ENCODE data around the gene SLC1A2. TPM values are rescaled to one million over a fixed set of nuclear protein-coding genes. Genes with fewer than 3 reads are reported as not detected.

SLC1A2 gene
- total RNA-seq, 1 experiment from 2014 or later = 0.50 TPM

- CTCF ChIA-PET = no interaction called here
Observed at GRCh38 chr11:35250192-35250591, 169.2 kb downstream of the SLC1A2 start.

More at GRCh38 chr11:35250192-35250591, 169.2 kb downstream of the SLC1A2 start:
- DNase-seq (ENCODE audit: low spot score) (no peak), ATAC-seq (no peak)
- Mint-ChIP-seq H3K9me3 (no peaks in the 10 kb centered on the region), H3K27ac (no peak overlapping the region), H3K27me3 (ENCODE audit: low read depth) (no peaks in the 10 kb centered on the region), H3K36me3 (no peaks in the 10 kb centered on the region), H3K4me3 (no peak overlapping the region), H3K4me1 (no peaks in the 10 kb centered on the region)
- POLR2A ChIA-PET = no interaction called here
- TF ChIP-seq, protein P1, sequence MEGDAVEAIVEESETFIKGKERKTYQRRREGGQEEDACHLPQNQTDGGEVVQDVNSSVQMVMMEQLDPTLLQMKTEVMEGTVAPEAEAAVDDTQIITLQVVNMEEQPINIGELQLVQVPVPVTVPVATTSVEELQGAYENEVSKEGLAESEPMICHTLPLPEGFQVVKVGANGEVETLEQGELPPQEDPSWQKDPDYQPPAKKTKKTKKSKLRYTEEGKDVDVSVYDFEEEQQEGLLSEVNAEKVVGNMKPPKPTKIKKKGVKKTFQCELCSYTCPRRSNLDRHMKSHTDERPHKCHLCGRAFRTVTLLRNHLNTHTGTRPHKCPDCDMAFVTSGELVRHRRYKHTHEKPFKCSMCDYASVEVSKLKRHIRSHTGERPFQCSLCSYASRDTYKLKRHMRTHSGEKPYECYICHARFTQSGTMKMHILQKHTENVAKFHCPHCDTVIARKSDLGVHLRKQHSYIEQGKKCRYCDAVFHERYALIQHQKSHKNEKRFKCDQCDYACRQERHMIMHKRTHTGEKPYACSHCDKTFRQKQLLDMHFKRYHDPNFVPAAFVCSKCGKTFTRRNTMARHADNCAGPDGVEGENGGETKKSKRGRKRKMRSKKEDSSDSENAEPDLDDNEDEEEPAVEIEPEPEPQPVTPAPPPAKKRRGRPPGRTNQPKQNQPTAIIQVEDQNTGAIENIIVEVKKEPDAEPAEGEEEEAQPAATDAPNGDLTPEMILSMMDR (IDR thresholded peaks at IDR 0.05) = no peak
- TF ChIP-seq GRHL2 (CRISPR knock-in tag; IDR thresholded peaks at IDR 0.05; ENCODE audit: insufficient replicate concordance, severe bottlenecking) (no peak), CDX4 (CRISPR knock-in tag; IDR thresholded peaks at IDR 0.05; ENCODE audit: borderline replicate concordance) (no peak), TEAD4 (CRISPR knock-in tag; IDR thresholded peaks at IDR 0.05) (no peak), JUN (CRISPR knock-in tag; IDR thresholded peaks at IDR 0.05) (no peak), ZNF121 (CRISPR knock-in tag; IDR thresholded peaks at IDR 0.05) (no peak), TEAD1 (CRISPR knock-in tag; IDR thresholded peaks at IDR 0.05) (no peak), SP1 (CRISPR knock-in tag; conservative IDR thresholded peaks at IDR 0.05) (no peak), FOXP4 (CRISPR knock-in tag; IDR thresholded peaks at IDR 0.05) (no peak), NFATC4 (CRISPR knock-in tag; IDR thresholded peaks at IDR 0.05) (no peak)
- TF ChIP-seq, protein P2, sequence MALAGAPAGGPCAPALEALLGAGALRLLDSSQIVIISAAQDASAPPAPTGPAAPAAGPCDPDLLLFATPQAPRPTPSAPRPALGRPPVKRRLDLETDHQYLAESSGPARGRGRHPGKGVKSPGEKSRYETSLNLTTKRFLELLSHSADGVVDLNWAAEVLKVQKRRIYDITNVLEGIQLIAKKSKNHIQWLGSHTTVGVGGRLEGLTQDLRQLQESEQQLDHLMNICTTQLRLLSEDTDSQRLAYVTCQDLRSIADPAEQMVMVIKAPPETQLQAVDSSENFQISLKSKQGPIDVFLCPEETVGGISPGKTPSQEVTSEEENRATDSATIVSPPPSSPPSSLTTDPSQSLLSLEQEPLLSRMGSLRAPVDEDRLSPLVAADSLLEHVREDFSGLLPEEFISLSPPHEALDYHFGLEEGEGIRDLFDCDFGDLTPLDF (CRISPR knock-in tag; IDR thresholded peaks at IDR 0.05) = no peak
- TF ChIP-seq, protein P3, sequence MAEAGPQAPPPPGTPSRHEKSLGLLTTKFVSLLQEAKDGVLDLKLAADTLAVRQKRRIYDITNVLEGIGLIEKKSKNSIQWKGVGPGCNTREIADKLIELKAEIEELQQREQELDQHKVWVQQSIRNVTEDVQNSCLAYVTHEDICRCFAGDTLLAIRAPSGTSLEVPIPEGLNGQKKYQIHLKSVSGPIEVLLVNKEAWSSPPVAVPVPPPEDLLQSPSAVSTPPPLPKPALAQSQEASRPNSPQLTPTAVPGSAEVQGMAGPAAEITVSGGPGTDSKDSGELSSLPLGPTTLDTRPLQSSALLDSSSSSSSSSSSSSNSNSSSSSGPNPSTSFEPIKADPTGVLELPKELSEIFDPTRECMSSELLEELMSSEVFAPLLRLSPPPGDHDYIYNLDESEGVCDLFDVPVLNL (CRISPR knock-in tag; IDR thresholded peaks at IDR 0.05; ENCODE audit: borderline replicate concordance, low read depth) = no peak
- TF ChIP-seq, protein P4, sequence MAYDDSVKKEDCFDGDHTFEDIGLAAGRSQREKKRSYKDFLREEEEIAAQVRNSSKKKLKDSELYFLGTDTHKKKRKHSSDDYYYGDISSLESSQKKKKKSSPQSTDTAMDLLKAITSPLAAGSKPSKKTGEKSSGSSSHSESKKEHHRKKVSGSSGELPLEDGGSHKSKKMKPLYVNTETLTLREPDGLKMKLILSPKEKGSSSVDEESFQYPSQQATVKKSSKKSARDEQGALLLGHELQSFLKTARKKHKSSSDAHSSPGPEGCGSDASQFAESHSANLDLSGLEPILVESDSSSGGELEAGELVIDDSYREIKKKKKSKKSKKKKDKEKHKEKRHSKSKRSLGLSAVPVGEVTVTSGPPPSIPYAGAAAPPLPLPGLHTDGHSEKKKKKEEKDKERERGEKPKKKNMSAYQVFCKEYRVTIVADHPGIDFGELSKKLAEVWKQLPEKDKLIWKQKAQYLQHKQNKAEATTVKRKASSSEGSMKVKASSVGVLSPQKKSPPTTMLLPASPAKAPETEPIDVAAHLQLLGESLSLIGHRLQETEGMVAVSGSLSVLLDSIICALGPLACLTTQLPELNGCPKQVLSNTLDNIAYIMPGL (CRISPR knock-in tag; IDR thresholded peaks at IDR 0.05) = no peak
- TF ChIP-seq, protein P5, sequence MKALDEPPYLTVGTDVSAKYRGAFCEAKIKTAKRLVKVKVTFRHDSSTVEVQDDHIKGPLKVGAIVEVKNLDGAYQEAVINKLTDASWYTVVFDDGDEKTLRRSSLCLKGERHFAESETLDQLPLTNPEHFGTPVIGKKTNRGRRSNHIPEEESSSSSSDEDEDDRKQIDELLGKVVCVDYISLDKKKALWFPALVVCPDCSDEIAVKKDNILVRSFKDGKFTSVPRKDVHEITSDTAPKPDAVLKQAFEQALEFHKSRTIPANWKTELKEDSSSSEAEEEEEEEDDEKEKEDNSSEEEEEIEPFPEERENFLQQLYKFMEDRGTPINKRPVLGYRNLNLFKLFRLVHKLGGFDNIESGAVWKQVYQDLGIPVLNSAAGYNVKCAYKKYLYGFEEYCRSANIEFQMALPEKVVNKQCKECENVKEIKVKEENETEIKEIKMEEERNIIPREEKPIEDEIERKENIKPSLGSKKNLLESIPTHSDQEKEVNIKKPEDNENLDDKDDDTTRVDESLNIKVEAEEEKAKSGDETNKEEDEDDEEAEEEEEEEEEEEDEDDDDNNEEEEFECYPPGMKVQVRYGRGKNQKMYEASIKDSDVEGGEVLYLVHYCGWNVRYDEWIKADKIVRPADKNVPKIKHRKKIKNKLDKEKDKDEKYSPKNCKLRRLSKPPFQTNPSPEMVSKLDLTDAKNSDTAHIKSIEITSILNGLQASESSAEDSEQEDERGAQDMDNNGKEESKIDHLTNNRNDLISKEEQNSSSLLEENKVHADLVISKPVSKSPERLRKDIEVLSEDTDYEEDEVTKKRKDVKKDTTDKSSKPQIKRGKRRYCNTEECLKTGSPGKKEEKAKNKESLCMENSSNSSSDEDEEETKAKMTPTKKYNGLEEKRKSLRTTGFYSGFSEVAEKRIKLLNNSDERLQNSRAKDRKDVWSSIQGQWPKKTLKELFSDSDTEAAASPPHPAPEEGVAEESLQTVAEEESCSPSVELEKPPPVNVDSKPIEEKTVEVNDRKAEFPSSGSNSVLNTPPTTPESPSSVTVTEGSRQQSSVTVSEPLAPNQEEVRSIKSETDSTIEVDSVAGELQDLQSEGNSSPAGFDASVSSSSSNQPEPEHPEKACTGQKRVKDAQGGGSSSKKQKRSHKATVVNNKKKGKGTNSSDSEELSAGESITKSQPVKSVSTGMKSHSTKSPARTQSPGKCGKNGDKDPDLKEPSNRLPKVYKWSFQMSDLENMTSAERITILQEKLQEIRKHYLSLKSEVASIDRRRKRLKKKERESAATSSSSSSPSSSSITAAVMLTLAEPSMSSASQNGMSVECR (CRISPR knock-in tag; IDR thresholded peaks at IDR 0.05; ENCODE audit: borderline replicate concordance) = no peak
- TF ChIP-seq, protein P6, sequence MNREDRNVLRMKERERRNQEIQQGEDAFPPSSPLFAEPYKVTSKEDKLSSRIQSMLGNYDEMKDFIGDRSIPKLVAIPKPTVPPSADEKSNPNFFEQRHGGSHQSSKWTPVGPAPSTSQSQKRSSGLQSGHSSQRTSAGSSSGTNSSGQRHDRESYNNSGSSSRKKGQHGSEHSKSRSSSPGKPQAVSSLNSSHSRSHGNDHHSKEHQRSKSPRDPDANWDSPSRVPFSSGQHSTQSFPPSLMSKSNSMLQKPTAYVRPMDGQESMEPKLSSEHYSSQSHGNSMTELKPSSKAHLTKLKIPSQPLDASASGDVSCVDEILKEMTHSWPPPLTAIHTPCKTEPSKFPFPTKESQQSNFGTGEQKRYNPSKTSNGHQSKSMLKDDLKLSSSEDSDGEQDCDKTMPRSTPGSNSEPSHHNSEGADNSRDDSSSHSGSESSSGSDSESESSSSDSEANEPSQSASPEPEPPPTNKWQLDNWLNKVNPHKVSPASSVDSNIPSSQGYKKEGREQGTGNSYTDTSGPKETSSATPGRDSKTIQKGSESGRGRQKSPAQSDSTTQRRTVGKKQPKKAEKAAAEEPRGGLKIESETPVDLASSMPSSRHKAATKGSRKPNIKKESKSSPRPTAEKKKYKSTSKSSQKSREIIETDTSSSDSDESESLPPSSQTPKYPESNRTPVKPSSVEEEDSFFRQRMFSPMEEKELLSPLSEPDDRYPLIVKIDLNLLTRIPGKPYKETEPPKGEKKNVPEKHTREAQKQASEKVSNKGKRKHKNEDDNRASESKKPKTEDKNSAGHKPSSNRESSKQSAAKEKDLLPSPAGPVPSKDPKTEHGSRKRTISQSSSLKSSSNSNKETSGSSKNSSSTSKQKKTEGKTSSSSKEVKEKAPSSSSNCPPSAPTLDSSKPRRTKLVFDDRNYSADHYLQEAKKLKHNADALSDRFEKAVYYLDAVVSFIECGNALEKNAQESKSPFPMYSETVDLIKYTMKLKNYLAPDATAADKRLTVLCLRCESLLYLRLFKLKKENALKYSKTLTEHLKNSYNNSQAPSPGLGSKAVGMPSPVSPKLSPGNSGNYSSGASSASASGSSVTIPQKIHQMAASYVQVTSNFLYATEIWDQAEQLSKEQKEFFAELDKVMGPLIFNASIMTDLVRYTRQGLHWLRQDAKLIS (CRISPR knock-in tag; IDR thresholded peaks at IDR 0.05; ENCODE audit: borderline replicate concordance) = no peak
